HG03280 (cell line): ENCODE results near the gene KRT73.

ENCODE experiments used
- ATAC-seq: cut with Tn5 transposase; IDR thresholded peaks from one replicate; pipeline ENCODE4 v1.9.1; 2021; ENCODE audit warnings: mild to moderate bottlenecking, moderate library complexity; ENCODE audit not compliant: unreplicated experiment

KRT73 gene

DNA sequence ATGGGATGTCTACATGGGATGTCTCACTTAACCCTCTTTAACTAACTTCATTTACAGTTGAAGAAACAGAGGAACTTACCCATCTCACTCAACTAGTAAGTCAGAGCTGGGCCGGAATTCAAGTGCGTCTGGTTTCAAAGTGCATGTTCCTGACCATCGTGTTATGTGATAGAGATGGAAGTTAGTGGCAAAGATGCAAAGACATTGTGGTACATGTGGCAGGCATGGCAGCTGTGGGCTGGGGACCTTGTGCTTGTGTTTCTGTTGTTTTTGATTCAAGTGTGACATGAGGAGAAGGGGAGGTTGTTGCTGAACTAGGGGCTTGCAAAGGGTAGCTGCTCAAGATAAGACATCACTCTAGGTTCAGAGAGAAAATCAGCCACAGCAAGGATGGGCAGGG lies 42.4 kb downstream of the KRT73 start:
- ATAC-seq: no peak

DNA sequence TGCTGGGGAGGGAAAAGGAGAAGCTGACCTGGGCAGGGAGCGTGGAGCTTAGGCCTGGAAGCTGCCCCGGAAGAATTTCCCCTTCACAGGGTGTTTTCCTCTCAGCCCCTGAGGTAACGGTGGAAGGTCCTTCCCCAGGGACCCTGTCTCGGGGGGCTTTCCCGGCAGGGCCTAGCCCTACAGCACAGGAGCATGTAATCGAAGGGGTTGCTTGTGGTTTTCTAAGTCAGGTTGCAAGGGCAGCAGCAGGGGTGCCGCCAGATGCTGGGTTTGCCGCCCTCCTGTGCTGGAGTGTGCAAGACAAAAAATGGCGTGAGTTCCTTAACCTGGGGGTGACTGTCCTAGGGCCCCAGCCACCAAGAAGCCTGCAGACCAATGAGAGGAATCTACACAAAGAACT lies 43.1 kb downstream of the KRT73 start:
- no peak for ATAC-seq

DNA sequence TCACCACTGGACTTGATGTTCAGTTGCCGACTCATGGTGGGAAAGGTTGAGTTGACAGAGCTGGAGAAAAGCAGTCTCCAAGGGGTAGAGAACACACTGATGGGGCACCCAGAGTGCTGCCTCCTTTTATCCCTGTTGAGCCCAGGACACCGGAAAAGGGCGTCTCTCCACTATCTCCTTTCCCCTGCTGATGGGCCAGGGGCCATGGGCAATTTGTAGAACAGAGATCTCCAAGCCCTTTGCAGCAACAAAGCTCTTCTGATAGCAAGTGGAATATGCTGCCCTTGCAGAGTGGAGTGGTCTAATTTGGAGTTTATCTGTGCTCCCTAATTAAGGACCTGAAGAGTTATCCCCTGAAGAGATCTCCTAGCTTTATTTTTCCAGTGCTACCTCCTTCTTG lies 44.6 kb downstream of the KRT73 start, which contains the start of gene KRT74:
KRT74 (minus strand) TSS at position 101 of the 400 bp plus-strand sequence; CDS start at position 35, 66 bp downstream.
- ATAC-seq: no peak

DNA sequence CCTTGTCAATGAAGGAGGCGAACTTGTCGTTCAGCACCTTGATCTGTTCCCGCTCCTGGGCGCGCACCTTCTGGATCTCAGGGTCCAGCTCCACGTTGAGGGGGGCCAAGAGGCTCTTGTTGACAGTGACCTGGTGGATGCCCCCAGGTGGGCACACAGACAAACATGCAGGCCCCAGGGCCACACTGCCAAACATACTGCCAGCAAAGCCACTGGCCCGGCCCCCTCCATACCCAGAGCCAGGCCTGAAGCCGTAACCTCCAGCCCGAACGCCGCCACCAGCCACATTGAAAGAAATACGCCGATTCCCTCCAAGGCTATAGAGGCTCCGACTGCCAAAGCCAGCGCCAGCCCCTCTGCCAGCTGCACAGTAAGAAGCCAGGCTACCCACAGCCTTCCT lies 45.1 kb downstream of the KRT73 start:
- no peak for ATAC-seq

DNA sequence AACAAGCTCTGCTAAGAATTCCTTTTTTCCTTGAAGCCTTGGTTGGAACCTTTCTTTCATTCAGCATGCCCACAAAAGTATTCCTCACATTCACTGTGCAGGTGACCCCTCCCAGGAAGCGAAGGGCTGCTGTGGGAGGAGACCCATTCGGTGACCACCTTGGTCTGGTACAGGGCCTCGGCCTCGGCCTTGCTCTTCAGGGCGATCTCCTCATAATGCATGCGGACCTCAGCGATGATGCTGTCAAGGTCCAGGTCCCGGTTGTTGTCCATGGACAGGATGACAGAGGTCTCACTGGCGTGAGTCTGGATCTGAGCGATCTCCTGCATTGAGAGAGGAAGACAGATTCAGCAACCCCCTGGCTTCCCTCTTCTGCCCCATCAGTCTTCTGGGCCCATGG lies 47.8 kb downstream of the KRT73 start:
- no peak for ATAC-seq

DNA sequence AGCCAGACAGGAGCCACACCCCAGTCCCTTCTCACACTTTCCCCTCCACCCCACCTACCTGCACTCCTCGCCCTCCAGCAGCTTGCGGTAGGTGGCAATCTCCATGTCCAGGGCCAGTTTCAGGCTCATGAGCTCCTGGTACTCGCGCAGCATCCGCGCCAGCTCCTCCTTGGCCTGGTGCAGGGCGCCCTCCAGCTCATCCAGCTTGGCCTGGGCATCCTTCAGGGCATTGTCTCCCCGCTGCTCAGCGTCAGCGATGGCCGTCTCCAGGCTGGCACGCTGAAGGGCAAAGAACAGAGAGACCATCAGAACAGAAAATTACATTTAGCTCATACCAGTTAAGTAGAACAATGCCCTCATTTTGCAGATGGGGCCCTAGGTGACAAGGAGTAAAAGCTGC lies 50.2 kb downstream of the KRT73 start:
- no peak for ATAC-seq

DNA sequence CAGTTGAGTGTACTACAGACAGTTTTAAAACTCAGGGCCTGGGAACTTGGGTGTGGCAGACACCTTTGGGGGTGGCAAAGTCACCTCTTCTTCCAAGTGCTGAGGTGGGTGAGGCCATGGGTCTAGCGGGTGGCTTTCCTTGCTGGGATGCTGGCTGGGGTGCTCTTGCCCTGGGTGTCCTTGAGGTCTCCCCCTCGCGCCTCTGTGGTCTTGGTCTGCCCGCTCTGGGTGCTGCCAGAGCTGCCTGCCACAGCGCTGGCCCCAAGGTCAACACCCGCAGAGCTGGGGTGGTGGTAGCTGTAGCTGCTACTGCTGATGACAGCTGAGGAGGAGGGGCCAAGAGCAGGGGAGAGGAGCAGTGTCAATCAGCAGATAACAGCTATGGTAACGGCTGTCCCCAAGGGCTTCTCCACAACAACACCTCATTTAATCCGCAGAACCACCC lies 51.5 kb downstream of the KRT73 start:
- ATAC-seq: no peak

DNA sequence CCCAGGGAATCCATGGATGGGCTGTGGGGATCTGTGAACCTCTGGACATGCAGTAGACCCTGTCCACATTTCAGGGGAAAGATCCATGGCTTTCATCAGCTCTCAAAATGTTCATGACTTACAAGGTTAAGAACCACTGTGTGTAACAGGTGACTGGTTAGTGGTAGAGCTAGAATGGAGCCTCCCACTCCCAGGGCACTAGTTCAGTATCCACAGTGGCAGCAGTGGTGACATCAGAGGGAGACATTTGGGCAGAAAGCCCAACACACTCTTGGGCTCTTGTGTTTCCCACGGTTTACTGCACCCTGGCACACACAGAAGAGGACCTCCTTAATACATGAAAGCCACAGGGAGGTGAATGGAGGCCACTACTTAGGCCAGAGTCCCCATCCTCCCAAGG lies 53.8 kb downstream of the KRT73 start:
- ATAC-seq: no peak

DNA sequence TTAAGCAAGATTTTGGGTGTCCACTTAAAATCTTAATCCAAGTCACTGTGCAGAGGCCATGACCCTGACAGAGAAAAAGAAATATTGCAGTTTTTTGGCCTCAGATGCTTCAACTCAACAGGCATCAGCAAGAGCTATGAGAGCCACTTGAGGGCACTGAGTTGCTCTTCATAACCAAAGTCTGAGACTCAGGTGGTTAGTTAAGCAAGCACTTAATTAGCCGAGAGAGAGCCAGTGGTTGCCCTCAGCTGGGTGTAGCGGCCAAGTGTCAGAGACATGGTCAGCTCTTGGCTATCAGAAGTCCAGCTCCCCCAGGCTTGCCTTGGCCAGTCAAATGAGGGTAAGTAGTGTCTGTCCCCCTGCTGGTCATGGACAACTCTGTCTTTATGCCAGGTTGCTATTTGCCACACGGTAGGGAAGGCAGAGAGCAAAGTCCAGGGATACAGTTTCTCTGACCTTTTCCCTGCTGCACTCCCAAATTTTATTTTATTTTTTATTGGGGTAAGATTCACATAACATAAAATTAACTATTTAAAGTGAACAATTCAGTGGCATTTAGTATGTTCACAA lies 56.4 kb downstream of the KRT73 start:
- ATAC-seq: no peak

DNA sequence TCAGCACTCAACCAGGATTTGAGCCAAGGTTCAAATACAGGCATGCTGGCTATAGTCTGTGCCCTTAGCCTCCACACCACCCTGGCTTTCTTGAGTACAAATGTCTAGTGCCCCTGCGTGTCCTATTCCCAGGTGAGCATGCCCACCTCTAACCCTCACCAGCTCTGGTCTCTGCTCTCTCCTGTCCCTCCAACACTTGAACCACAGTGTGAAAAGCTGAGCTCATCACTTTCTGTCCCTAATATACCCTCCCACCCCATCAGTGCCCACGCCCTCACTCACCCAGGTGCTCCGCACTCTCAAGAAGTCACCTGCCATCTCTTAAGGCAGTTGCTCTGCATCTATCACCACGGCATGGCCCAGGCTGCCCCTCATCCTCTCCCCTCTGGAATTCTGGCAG lies 58.4 kb downstream of the KRT73 start:
- ATAC-seq: no peak

DNA sequence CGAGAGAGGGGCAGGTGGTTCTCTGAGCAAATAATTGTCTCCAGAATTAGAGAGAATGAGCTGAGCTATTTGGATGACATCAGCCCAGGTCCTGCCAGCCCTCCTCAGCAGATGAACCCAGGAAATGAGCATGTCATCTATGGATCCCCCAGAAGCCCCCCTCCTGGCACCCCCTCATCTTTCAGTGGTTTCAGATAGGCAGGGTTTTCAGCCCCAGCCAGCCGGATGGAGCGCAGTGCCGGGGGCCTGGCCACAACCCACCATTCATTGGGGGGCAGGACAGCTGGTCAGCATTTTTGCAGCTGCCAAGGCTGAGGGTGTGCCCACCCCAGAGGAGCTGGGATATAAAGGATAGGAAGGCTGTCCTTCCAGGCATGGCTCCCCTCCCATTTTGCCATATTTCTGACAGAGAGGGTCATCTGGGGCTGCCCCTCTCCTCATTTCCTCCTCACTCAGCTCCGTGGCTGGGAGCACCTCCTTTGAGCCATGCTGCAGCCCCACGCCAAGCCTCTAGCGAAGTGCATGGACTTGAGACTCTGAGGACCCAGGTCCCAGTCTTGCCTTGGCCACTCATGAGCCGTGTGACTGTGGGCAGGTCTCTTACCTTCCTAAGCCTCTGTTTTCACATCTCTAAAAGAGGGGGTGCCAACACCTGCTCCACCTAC lies 59.4 kb downstream of the KRT73 start:
- no peak for ATAC-seq
